Body of pancreas (tissue), 4 donors: ENCODE data around the gene UPK3A. TPM values are rescaled to one million over a fixed set of nuclear protein-coding genes. Genes with fewer than 3 reads are reported as not detected.
A peak's percentile ranks its signal among the peaks of the same experiment; 100 is the strongest.

Experiments
- ATAC-seq: fragments of 150-250 bp; one replicate; pipeline ENCODE4 v1.9.1; 2016
- DNase-seq, 4 donors: peaks; one replicate each; pipeline ENCODE4 v3.0.0-alpha.2; 2019
- H3K27ac ChIP-seq, 4 donors: fragments of 200-600 bp; sonication (generic); 1 replicate in 3 of 4; 2 replicates in 1 of 4; pipeline versions ENCODE4 v1.5.1 to v1.6.1; 2016 to 2019; ENCODE audit warnings: mild to moderate bottlenecking in 1 of 4, mixed read lengths in 1 of 4, moderate library complexity in 1 of 4
- H3K27me3 ChIP-seq, 2 donors: fragments of 200-600 bp; sonication (generic); one replicate each; pipeline ENCODE4 v1.6.0; 2016; ENCODE audit warnings: mild to moderate bottlenecking in 1 of 2
- H3K36me3 ChIP-seq, 2 donors: fragments of 200-600 bp; sonication (generic); replicated peaks in 1 of 2; 2 replicates each; pipeline ENCODE4 v1.5.1; 2016; ENCODE audit warnings: low read depth in 2 of 2; ENCODE audit not compliant: insufficient read depth in 1 of 2
- H3K4me1 ChIP-seq: fragments of 200-600 bp; sonication (generic); one replicate; pipeline ENCODE4 v1.6.0; 2016
- H3K4me3 ChIP-seq, 2 donors: fragments of 200-600 bp; sonication (generic); 1 replicate in 1 of 2; 2 replicates in 1 of 2; pipeline ENCODE4 v1.5.1; 2016 to 2019
- H3K9me3 ChIP-seq, 3 donors: fragments of 200-600 bp; sonication (generic); 1 replicate in 2 of 3; 2 replicates in 1 of 3; pipeline ENCODE4 v1.5.1; 2016
- CTCF ChIP-seq, 7 experiments: fragments of 450-650 bp in 4 of 7; fragments of 200-600 bp in 3 of 7; sonication (generic) in 3 of 7; IDR thresholded peaks; one replicate each; pipeline ENCODE4 v1.5.1; 2016 to 2019; ENCODE audit warnings: antibody characterized with exemption in 7 of 7
- POLR2A ChIP-seq, 3 donors: fragments of 450-650 bp; IDR thresholded peaks; one replicate each; pipeline ENCODE4 v1.6.1; 2016; ENCODE audit warnings: antibody characterized with exemption in 3 of 3, mild to moderate bottlenecking in 2 of 3
- WGBS, 2 donors: methylation state at CpG; one replicate each; pipeline ENCODE4 v1.1.5; 2017; 5-methylcytosine and 5-hydroxymethylcytosine counted together
- intact Hi-C: fragments of 100-400 bp; cut with DNase I; formaldehyde crosslinking; loops from one replicate; pipeline ENCODE4 v1.15.1; 2023
- total RNA-seq, 2 donors: library from RNA; depleted of rRNA; stranded (reverse); fragments of >200 nt; gene quantifications; one replicate each; pipeline ENCODE4 v1.1.0, GENCODE V29; 2016

UPK3A gene
- total RNA-seq: not detected

GRCh38 chr22:45284705-45285262, at the start of gene UPK3A:
TSS of gene UPK3A (plus strand) at chr22:45284949. CDS start at chr22:45285014, 65 bp downstream.
- peak; percentile 96 for ATAC-seq
- intact Hi-C loops: no loop called here
- no peaks in the 10 kb centered on the region for H3K27me3 ChIP-seq
- H3K27ac ChIP-seq: no peak within 1 kb of the TSS
- no peaks in the 10 kb centered on the region for H3K36me3 ChIP-seq
- peaks cover 12% of the 10 kb centered on the region for H3K4me1 ChIP-seq
- 0 to 2% methylated on average over 8 to 41 of the region's 46 CpGs for WGBS, 2 donors
- no peak within 1 kb of the TSS for H3K4me3 ChIP-seq
- peak; percentile 76 to 89 (median 82) for DNase-seq
- no peaks in the 10 kb centered on the region for H3K9me3 ChIP-seq
- TF ChIP-seq CTCF (IDR thresholded peaks at IDR 0.05) (peak in 1 of 7 experiments; percentile 24), POLR2A (IDR thresholded peaks at IDR 0.05) (no peak)

- ATAC-seq (no peak), DNase-seq (peak in 2 of 4 donors; percentile 38 to 51)
- H3K4me3 ChIP-seq: no peak overlapping the region
- no peak for TF ChIP-seq POLR2A (IDR thresholded peaks at IDR 0.05)
- TF ChIP-seq CTCF (IDR thresholded peaks at IDR 0.05): no peak
- intact Hi-C loops: no loop called here
- H3K9me3 ChIP-seq: no peaks in the 10 kb centered on the region
- no peaks in the 10 kb centered on the region for H3K36me3 ChIP-seq
- peak overlapping the region in 1 of 4 donors; percentile 21 for H3K27ac ChIP-seq
- H3K4me1 ChIP-seq: peaks cover 24% of the 10 kb centered on the region
- WGBS, 2 donors: 66 to 76% methylated on average over 15 to 23 of the region's 23 CpGs
- H3K27me3 ChIP-seq: no peaks in the 10 kb centered on the region
Measured at GRCh38 chr22:45235101-45235777, 49.5 kb upstream of the UPK3A start.

GRCh38 chr22:45235851-45236342, 48.9 kb upstream of the UPK3A start:
- 43 to 49% methylated on average over 10 to 19 of the region's 20 CpGs for WGBS, 2 donors
- Histone ChIP-seq H3K9me3 (no peaks in the 10 kb centered on the region), H3K36me3 (no peaks in the 10 kb centered on the region), H3K27me3 (no peaks in the 10 kb centered on the region), H3K4me3 (no peak overlapping the region), H3K4me1 (peaks cover 26% of the 10 kb centered on the region), H3K27ac (peak overlapping the region in 1 of 4 donors; percentile 21)
- ATAC-seq (no peak), DNase-seq (peak in 2 of 4 donors; percentile 54 to 58)
- TF ChIP-seq POLR2A (IDR thresholded peaks at IDR 0.05) (no peak), CTCF (IDR thresholded peaks at IDR 0.05) (no peak)
- intact Hi-C loops: no loop called here

GRCh38 chr22:45237065-45237990, 47.4 kb upstream of the UPK3A start:
- no peaks in the 10 kb centered on the region for H3K27me3 ChIP-seq
- no peak for DNase-seq
- TF ChIP-seq CTCF (IDR thresholded peaks at IDR 0.05) (no peak), POLR2A (IDR thresholded peaks at IDR 0.05) (no peak)
- intact Hi-C loops: no loop called here
- no peaks in the 10 kb centered on the region for H3K36me3 ChIP-seq
- no peak overlapping the region for H3K27ac ChIP-seq
- H3K4me3 ChIP-seq: no peak overlapping the region
- ATAC-seq: no peak
- WGBS, 2 donors: 89 to 95% methylated on average over 13 to 14 of the region's 15 CpGs
- peaks cover 39% of the 10 kb centered on the region for H3K4me1 ChIP-seq
- no peaks in the 10 kb centered on the region for H3K9me3 ChIP-seq
